ENCODE measurements around the gene ZNF135.
A peak's percentile ranks its signal among the peaks of the same experiment; 100 is the strongest.

The ZNF135 gene

DNA sequence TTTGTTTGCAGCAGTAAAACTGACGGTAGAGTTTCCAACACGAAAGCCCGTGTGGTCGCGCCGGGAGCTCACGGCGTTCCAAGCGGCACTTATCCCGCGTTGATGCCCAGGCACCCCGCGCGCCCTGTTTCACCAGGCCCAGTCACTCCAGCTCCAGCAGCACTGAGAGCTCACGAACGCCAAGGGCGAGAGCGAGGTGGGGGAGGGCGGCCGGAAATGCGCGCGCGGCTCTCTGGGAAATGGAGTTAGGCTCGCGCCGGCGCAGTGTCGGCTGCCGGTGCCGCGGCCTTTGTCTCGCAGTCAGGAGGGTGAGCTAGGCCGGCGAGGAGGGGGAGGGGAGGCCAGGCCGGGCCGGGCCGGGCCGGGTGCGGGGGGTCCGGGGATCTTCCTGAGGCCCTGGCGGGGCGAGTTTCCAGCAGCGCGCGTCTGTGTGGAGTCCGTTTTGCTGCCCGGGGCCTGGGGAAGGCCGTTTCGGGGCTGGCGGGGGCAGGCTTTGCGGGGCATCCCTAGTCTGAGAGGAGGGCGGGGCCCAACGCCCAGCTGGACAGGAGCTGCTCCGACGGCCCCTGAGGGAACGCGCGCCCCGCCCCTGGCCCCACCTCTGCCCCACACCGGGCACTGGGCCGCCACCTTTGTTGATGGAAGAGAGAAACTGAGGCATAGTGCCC, at the start of gene ZNF135:
Gene ZNF135 (plus strand): TSS at position 280 of the 668 bp plus-strand sequence. CDS start 721 bp downstream, outside the sequence.
- no peak for DNase-seq

DNA sequence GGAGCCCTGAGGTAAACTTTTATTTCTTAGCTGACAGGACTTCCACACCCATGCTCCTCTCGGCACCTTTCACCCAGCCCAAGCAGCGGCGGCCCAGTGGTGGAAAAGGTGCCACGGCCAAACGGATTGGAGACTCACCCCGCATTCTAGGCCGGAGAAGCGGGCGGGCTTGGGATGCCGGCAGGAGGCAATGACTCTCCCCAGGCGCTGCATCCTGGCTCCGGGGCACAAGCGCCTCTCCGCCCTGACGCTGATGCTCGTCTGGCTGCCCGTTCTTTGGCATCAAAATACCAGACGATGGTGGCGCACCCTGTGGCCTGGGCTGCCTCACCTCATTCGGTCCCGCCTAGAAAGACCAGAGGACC, 49.8 kb upstream of the ZNF135 start:
- no peak for DNase-seq

DNA sequence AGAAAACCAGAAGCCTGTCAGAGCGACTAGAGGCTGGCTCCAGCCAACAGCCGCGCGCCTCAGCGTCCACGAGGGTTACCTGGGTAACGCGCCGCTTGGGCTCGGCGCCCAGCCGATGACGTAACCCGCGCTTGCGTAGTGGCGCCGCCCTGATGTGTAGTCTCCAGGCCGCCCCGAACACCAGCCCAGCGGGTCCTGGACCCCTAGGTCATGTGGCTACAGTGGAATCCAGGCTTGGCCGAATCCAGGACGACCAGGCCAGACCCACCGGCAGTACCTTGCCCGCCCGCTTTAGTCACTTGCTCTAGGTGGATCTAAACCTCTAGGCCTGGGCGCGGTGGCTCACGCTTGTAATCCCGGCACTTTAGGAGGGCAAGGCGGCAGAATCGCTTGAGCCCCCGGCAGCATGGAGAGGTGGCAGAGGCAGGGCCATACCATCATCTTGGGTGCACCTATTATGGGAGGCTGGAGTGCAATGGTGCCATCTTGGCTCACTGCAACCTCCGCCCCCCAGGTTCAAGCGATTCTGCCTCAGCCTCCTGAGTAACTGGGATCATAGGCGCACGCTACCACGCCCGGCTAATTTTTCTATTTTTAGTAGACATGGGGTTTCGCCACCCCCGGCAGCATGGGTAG, 49.3 kb upstream of the ZNF135 start:
- no peak for DNase-seq

DNA sequence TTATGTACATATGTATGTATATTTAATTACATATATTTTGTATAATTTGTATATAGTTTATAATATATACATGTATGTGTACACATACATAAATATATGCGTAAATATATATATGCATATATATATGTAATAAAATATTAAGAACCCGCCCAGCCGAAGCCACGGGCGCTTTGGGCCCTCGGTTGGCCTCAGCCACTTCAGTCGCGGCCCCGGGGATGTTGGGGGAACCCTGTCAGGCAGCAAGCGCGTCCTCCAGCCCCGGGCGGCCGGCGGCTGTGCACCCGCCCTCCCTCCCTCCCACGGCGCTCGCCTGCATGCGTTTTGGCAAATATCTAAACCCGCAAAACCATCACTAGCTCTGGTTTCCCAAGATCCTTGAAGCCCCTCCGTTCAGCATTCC, 48.6 kb upstream of the ZNF135 start:
- no peak for DNase-seq

DNA sequence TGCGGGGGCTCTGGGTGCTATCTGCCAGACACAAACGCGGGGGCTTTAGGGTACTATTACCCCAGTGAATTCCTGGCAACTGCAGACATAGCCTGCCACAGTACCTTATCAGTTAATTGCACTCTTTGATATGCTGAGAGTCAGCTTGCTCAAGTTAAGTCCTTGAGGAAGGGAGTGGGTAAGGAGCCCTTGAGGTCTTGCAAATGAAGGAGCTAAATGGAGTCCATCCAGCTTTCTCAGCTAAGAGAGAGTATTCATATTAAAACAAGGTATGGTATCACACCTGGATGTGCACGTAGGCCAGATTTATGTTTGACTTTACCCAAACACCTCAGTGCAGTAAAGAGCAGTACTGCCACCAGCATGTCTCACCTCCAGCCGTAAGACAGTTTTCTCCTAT, 44.9 kb upstream of the ZNF135 start:
- DNase-seq = no peak

- no peak for DNase-seq
Observed at GRCh38 chr19:58020129-58020528, 39.0 kb upstream of the ZNF135 start.

DNA sequence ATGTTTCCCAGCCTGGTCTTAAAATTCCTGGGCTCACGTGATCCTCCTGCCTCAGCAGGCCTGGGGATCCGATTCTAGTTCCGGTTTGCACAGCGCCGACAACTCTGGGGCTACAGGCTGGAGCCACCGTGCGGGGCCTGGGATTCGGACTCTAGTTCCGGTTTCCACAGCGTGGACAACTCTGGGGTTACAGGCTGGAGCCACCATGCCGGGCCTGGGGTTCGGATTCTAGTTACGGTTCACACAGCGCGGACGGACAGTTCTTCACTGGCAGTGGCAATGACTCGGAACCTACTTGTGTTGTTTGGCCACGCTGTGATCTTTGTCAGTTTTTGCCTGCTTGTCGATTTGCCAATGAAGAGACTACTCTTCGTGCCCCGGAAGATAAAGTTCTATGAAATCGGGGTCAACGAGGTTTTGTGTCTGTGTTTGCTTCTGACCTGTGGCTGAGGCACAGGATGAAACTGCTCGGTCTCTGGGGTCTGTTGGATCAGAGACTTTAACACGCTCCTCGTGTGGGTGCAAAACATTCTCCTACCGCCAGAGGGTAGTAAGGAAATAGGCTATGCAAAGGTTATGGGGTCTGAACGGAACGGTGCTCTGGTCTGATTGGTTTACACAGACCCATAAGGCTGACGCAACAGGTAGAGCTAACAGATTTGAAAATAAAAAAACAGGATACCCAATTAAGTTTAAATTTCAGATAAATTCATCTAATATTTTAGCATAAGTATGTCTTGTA, 37.4 kb upstream of the ZNF135 start:
- DNase-seq = peak; percentile 7

DNA sequence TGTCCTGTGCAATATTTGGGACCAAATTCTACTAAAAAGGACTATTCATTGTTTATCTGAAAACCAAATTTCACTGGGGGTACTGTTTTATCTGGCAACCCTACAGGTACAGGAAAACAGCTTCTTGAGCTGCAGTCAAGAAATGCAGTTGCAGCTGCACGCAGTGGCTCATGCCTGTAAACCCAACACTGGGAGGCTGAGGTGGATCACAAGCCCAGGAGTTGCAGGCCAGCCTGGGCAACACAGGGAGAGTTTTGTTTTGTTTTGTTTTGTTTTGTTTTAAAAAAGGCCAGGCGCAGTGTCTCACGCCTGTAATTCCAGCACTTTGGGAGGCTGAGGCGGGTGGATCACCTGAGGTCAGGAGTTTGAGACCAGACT, 36.8 kb upstream of the ZNF135 start:
- DNase-seq = no peak

DNA sequence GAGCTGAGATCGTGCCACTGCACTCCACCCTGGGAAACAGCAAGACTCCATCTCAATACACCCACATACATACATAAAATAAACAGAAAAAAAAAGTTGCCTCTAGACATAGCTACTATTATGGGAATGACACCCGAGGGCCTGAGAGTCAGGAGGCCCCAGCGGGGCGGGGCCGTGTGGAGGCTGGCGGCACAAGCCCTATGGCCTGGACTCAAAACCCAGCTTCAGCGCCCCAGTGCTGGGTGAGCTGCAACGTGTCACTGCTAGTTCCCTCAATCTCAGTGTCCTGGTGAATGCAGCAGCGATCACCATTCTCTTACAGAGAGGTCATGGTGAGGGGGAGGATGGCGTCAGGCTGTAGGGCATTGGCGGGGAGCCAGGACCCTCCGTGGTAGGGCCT, 34.4 kb upstream of the ZNF135 start:
- DNase-seq = no peak

GRCh38 chr19:58033741-58034476, 25.2 kb upstream of the ZNF135 start, which contains the start of gene ZSCAN1:
TSS of gene ZSCAN1 (plus strand) at chr19:58034025. CDS start at chr19:58037837, 3,812 bp downstream.
- DNase-seq = no peak

DNA sequence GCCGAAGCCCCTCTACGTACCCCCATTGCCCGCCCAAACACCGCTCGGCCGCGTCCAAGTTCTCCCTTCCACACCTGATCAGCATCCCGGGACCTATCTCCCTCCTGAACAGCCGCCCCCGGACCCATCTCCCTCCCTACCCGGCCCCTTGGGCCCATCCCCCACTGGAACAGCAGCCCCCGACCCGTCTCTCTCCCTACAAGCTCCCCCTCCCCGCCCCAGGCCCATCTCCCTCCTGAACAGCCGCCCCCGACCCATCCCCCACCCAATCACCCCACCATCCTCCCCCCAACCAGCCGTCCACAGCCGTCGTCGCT, 24.6 kb upstream of the ZNF135 start:
- no peak for DNase-seq

DNA sequence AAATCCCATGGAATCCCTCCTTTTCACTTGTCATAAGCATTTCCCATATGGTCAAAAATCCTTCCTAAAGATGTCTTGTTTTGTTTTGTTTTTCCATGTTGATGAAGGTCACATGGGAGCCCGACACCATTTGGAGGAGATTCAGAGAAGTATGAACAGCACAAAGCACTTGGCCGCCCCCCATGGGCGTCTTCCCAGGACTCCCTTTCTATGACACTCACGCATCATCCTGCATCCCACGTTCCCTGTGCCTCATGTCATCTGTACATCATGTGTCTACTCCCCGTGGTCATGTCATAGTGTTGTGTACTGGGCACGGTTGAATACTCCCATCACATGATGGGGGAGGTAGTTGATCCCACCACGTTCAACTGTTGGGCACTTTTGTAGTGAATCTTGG, 23.2 kb upstream of the ZNF135 start:
- no peak for DNase-seq

DNA sequence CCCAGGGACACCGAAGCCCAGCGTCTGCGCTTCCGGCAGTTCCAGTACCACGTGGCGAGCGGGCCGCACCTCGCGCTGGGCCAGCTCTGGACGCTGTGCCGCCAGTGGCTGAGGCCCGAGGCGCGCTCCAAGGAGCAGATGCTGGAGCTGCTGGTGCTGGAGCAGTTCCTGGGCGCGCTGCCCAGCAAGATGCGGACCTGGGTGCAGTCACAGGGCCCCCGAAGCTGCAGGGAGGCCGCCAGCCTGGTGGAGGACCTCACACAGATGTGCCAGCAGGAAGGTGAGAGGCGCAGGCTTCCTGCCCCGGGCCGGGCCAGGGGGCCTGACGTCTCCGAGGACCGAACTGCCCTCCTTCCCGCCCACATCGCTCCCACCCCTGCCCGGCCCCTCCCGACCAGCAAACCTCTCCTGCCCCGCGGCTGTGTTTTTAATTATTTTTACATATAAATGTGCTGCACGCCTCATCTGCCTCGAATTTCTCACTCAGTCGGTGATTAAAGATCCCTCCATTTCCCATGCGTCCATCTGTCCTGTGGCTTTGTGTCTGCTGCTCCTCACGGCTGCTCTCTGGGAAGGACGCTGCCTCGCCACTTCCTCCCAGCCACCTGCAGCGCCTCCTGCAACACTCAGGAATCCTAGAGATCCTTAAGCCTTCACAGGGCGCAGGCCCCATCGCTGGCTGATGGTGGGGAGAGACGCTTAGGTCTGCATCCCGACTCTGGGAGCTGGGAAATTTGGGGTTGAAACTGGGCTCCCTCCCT, 21.0 kb upstream of the ZNF135 start:
- DNase-seq = no peak

DNA sequence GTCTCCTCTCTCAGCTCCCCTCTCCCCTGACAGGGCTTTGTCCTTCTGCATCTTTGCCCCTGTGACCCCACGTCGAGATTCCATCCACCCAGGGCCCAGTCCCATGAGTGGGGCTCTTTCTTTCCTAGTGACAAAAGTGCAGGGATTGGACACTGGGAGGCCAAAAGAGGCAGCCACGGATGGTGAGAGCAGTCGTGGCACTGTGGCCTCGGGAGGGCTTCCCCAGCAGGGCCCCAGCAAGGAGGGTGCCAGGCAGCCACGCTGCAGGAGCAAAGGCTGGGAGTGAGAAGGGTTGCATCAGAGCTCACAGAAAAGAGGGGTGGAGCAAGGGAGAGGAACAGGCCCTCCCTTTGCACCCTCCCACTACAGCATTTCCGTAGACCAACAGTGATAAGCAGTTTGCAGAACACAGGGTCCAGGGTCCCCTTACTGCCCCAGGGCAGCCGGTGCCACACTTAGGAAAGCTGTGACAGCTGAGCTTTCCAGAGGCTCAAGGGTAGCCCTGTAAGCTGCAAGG, 20.3 kb upstream of the ZNF135 start:
- DNase-seq = no peak

- no peak for DNase-seq
Observed at GRCh38 chr19:58040751-58041525, 18.1 kb upstream of the ZNF135 start.

DNA sequence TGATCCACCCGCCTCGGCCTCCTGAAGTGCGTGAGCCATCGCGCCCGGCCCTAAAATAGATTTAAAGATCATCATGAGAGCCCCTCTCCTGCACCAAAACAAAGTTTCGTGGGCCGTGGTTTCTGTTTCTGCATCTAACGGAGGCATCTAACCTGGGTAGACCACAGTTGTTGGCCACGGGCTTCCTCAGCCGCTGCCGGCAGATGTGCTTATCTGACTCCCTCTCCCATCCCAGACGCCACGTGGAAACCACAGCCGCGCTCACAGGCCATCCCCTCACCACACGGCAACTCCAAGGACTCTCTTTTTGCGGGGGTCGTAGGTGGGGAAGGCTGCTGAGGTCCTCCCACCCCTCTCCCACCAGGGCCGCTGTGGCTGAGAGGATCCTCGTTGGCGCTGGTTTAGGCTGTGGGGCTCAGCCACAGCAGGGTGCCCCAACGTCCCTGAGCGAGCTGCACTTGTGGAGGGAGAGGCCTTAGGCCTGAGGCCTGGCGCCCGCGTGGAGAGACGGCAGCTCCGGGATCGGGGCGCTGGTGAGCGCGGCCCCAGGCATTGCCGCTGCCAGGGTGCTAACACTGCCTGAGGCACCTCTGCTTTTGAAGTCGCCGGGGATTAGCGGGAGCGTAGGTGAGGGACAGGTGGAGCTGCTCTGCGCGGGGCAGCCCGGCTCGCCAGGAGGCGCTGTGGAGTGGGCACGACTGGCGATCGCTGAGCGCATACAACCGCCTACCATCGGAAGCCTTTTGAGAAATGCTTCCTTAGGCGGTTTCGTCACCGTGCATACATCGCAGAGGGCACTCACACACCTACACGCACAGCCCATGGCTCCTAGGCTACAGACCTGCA, 16.4 kb upstream of the ZNF135 start:
- DNase-seq = no peak

GRCh38 chr19:58044391-58044790, 14.7 kb upstream of the ZNF135 start:
- DNase-seq = no peak

DNA sequence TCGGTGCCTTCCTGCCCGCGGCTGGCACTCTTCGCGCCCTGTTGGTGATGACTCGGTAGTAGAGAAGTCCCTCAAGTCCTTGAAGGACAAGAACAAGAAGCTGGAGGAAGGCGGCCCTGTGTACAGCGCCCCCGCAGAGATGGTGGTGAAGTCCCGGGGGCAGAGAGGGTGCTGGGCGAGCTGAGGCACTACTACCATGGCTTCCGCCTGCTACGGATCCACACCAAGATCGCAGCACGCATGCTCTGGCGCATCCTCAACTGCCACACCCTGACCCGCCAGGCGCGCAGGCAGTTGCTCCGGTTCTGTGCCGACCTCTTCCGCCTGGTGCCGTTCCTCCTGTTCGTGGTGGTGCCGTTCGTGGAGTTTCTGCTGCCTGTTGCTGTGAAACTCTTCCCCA, 14.2 kb upstream of the ZNF135 start:
- DNase-seq = no peak

DNA sequence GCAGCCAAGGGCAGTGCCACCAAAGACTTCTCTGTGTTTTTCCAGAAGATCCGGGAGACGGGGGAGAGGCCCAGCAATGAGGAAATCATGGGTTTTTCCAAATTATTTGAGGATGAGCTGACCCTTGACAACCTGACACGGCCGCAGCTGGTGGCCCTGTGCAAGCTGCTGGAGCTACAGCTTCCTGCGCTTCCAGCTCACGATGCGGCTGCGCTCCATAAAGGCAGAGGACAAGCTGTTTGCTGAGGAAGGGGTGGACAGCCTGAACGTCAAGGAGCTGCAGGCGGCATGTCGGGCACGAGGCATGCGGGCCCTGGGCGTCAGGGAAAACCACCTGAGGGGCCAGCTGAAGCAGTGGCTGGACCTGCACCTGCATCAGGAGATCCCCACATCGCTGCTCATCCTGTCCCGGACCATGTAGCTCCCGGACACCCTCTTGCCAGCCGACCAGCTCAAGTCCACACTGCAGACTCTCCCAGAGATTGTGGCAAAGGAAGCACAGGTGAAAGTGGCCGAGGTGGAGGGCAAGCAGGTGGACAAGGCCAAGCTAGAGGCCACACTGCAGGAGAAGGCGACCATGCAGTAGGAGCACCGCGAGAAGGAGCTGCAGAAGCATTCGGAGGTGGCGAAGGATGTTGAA, 13.6 kb upstream of the ZNF135 start:
- DNase-seq = no peak

DNA sequence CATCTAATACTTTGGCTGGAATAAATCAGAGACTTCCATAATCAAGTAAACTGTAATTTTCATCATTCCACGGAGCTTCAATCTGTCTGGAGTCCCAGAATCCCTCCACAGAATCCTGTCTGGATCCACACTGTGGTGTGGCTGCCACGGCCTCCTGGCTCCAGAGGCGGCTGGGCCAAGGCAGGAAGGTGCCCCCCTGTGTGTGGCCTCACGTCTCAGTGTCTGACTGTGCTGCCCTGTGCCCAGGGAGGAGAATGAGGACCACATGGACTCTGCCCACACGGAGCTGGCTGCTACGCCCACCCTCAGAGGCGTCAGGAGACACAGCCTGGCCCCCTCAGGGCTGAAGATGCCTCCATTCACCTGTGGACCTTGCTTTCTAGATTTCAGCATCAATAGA, 12.2 kb upstream of the ZNF135 start:
- DNase-seq = no peak
